ENCODE data around the gene UMODL1.
"Not testable (repeated sequence)": the region's sequence is repeated elsewhere in the genome, so short reads cannot be mapped to it uniquely, and the experiment has no call there.

The UMODL1 gene

GRCh38 chr21:42106425-42106824 lies 35.3 kb downstream of the UMODL1 start:
- in situ Hi-C loops (cut with HindIII; ENCODE audit: low pct_ligation_motif_present, low pct_unique_long_range_greater_than_20kb, low sequenced_read_pairs): no loop called here
- DNase-seq: no peak

- in situ Hi-C loops (cut with HindIII; ENCODE audit: low pct_ligation_motif_present, low pct_unique_long_range_greater_than_20kb, low sequenced_read_pairs): no loop called here
- no peak for DNase-seq
These were observed 36.2 kb downstream of the UMODL1 start for GRCh38 chr21:42107177-42107880.

- in situ Hi-C loops (cut with HindIII; ENCODE audit: low pct_ligation_motif_present, low pct_unique_long_range_greater_than_20kb, low sequenced_read_pairs): no loop called here
These were observed 36.9 kb downstream of the UMODL1 start for GRCh38 chr21:42107881-42108553.

GRCh38 chr21:42108554-42109340 lies 37.6 kb downstream of the UMODL1 start:
- in situ Hi-C loops (cut with HindIII; ENCODE audit: low pct_ligation_motif_present, low pct_unique_long_range_greater_than_20kb, low sequenced_read_pairs): no loop called here
- DNase-seq: no peak

More at GRCh38 chr21:42107881-42108553, 36.9 kb downstream of the UMODL1 start:
- no peak for DNase-seq

GRCh38 chr21:42109473-42109872 lies 38.4 kb downstream of the UMODL1 start:
- in situ Hi-C loops (cut with HindIII; ENCODE audit: low pct_ligation_motif_present, low pct_unique_long_range_greater_than_20kb, low sequenced_read_pairs): no loop called here
- no peak for DNase-seq

DNA sequence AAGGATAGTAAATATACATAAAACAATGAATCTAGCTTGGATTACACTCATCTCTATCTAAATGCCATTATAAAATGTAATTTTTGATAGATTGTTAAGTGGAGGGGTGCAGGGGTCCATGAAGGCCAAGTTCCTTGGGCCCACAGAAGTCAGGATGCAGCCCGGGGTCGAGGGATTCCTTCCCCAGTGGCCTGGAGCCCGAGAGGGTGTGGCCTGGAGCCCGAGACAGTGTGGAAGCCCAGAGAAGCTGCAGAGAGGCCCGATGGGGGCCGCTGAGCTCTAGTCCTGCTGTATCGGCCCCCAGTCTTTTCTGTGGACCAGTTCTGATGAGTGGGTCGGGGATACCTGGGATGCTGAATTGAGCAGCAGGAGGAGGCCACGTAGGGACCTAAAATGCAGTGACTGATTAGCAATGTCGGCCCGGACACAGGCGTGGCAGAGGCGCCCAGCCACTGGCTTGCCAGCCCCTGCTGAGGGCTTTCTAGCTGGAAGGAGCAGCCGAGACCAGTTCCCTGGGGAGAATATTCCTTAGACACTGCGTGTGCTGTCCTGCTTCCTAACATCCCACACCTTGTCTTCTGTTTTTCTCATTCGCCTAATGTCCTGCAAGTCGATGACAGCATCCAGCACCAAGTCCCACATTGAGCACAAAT lies 38.9 kb downstream of the UMODL1 start:
- DNase-seq: no peak
- in situ Hi-C loops (cut with HindIII; ENCODE audit: low pct_ligation_motif_present, low pct_unique_long_range_greater_than_20kb, low sequenced_read_pairs): no loop called here

DNA sequence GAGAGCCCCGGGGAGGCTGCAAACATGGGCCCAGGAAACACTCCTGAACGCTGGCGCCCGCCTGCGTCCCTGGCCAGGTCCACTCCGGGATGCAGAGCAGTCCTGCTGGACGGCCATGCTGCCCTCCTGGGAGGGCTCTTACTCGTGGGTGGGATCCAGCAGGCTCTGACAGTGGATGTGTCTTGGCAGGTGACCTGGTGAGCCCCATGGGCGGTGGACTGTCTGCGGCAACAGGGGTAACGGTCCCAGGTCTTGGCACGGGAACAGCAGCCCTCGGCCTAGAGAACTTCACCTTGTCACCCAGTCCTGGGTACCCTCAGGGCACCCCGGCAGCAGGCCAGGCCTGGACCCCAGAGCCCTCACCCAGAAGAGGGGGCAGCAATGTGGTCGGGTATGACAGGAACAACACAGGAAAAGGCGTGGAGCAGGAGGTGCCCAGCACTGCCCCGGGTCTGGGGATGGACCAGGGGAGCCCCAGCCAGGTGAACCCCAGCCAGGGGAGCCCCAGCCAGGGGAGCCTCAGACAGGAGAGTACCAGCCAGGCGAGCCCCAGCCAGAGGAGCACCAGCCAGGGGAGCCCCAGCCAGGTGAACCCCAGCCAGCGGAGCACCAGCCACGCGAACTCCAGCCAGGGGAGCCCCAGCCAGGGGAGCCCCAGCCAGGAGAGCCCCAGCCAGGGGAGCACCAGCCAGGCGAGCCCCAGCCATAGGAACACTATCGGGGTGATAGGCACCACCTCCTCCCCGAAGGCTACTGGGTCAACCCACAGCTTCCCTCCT lies 39.8 kb downstream of the UMODL1 start:
- in situ Hi-C loops (cut with HindIII; ENCODE audit: low pct_ligation_motif_present, low pct_unique_long_range_greater_than_20kb, low sequenced_read_pairs): no loop called here
- DNase-seq: no peak

- DNase-seq: no peak
- in situ Hi-C loops (cut with HindIII; ENCODE audit: low pct_ligation_motif_present, low pct_unique_long_range_greater_than_20kb, low sequenced_read_pairs): no loop called here
These were observed 40.3 kb downstream of the UMODL1 start for GRCh38 chr21:42111470-42111743.

DNA sequence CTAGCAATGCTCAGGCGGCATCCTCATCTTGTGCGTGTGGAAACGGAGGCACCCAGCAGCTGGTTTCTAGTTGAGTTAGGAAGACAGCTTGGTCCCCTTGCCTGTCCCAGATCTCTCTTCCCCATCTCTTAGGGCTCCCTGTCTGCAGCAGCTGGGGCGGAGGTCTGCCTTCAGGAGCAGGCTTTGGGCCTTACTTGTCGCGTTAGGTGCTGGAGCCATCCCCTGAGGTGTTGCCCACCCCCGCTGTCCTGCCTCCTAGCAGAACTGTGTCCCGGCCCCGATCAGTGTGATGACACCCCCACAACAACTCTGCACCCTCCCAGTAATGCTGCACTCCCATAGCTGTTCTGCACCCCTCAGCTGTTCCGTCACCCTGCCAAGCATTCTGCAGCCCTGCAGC lies 40.7 kb downstream of the UMODL1 start:
- in situ Hi-C loops (cut with HindIII; ENCODE audit: low pct_ligation_motif_present, low pct_unique_long_range_greater_than_20kb, low sequenced_read_pairs): no loop called here
- no peak for DNase-seq

- in situ Hi-C loops (cut with HindIII; ENCODE audit: low pct_ligation_motif_present, low pct_unique_long_range_greater_than_20kb, low sequenced_read_pairs): no loop called here
- DNase-seq: no peak
These were observed 41.1 kb downstream of the UMODL1 start for GRCh38 chr21:42112238-42112637.

DNA sequence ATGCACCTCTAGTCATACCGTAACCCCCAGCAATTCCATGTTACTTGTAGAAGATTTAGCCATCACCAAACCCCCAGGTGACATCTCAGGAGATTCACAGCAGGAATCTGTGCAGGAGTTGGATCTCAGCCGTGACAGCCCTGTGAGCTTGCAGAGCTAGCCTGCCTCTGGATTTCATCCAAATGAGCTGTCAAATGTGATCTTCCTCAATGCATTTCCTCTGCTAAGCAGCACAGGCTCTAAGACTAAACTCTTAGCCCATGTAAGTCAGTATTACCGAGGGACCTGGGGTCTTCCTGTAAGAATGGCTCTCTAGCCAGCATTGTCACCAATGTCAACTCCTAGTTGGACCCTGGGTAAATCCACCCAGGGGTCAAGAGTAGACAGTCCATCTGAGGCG lies 41.7 kb downstream of the UMODL1 start:
- no peak for DNase-seq
- in situ Hi-C loops (cut with HindIII; ENCODE audit: low pct_ligation_motif_present, low pct_unique_long_range_greater_than_20kb, low sequenced_read_pairs): no loop called here

GRCh38 chr21:42113926-42114409 lies 42.9 kb downstream of the UMODL1 start:
- in situ Hi-C loops (cut with HindIII; ENCODE audit: low pct_ligation_motif_present, low pct_unique_long_range_greater_than_20kb, low sequenced_read_pairs): no loop called here
- DNase-seq: no peak

DNA sequence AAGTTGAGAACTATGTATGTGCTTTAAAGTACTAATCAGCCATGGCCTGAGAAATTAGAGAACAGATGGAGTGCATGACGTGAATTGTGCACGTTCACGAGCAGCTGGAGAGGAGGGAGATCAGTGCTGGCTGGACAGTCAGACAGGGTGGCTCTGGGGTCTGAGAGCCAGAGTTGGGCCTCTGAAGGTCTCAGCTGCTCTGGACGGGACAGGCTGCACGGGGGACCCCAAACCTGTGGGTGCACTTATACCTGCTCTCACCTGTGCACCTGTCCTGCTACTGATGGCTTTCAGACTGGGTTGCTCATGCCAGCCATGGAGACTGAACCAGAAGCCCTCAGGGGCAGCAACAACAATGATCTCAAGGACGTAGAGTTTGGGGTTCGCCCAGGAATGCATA lies 43.5 kb downstream of the UMODL1 start:
- no peak for DNase-seq
- in situ Hi-C loops (cut with HindIII; ENCODE audit: low pct_ligation_motif_present, low pct_unique_long_range_greater_than_20kb, low sequenced_read_pairs): no loop called here

DNA sequence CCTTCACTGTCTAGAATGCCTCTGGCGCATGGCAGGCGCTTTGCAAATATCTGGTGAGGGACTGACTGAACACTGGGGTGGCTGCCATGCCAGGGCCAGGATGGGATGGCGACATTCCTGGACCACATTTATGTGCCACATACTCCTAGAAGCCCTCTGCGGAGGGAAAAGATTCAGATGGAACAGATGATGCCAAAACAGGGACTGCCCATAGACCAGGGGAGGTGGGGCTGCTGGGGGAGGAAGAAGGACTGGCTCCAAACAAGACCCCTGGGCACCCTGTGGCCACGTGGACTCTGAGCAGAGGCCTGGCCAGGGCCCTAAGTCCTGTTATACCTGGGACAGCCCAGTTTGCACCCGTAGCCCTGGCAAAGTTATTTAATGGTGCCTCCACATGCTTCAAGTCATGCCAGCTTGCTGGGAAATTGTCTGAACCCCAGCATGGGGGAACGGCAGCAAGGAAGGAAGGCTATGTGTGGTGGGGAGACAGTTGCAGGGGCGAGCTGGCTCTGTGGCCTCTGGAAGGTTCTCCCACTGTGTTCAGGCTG lies 44.1 kb downstream of the UMODL1 start:
- in situ Hi-C loops (cut with HindIII; ENCODE audit: low pct_ligation_motif_present, low pct_unique_long_range_greater_than_20kb, low sequenced_read_pairs): no loop called here

DNA sequence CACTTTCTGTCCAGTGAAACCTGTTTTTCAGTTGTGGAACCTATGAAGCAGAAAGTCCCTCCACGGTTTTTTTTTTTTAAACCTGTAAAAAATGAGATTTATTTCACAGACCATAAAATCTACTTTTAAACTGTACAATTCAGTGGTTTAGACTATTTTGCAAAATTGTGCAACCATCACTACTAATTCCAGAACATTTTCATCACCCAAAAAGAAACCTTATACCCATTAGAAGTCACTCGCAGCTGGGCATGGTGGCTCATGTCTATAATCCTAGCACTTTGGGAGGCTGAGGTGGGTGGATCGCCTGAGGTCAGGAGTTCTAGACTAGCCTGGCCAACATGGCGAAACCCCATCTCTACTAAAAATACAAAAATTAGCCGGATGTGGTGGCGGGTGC lies 45.4 kb downstream of the UMODL1 start:
- DNase-seq; in situ Hi-C loops (cut with HindIII; ENCODE audit: low pct_ligation_motif_present, low pct_unique_long_range_greater_than_20kb, low sequenced_read_pairs): not testable (repeated sequence)

More for the DNA sequence above, 44.1 kb downstream of the UMODL1 start:
- no peak for DNase-seq

GRCh38 chr21:42117229-42117966 lies 46.3 kb downstream of the UMODL1 start:
- in situ Hi-C loops (cut with HindIII; ENCODE audit: low pct_ligation_motif_present, low pct_unique_long_range_greater_than_20kb, low sequenced_read_pairs): no loop called here
- DNase-seq: peak; percentile 67

GRCh38 chr21:42117967-42118780 lies 47.1 kb downstream of the UMODL1 start:
- DNase-seq: no peak
- in situ Hi-C loops (cut with HindIII; ENCODE audit: low pct_ligation_motif_present, low pct_unique_long_range_greater_than_20kb, low sequenced_read_pairs): no loop called here

All from ACHN (cell line).